GM23338 (cell line): ENCODE results near the gene PRKG2.

ENCODE experiments used
- CREB1 ChIP-seq: fragments of 250-450 bp; sonication (Bioruptor Pico); IDR thresholded peaks from 2 replicates; pipeline ENCODE4 v1.5.0; 2020; ENCODE audit warnings: low read depth, mild to moderate bottlenecking, moderate library complexity
- EZH2 ChIP-seq: fragments of 200-600 bp; sonication (generic); IDR thresholded peaks from one replicate; pipeline ENCODE4 v1.8.0; 2017; ENCODE audit warnings: antibody characterized with exemption, mild to moderate bottlenecking, low read depth; ENCODE audit not compliant: unreplicated experiment
- EZH2phosphoT487 ChIP-seq: fragments of 200-600 bp; sonication (generic); IDR thresholded peaks from one replicate; pipeline ENCODE4 v1.8.1; 2018; ENCODE audit warnings: antibody characterized with exemption; ENCODE audit not compliant: unreplicated experiment
- JUNB ChIP-seq: IDR thresholded peaks from one replicate; pipeline ENCODE4 v1.6.1; 2016; ENCODE audit warnings: antibody characterized with exemption; ENCODE audit not compliant: unreplicated experiment
- POLR2AphosphoS5 ChIP-seq: IDR thresholded peaks from 2 replicates; pipeline ENCODE4 v1.6.1; 2016; ENCODE audit warnings: antibody characterized with exemption, low read depth
- REST ChIP-seq: IDR thresholded peaks from one replicate; pipeline ENCODE4 v1.6.1; 2018; ENCODE audit warnings: antibody characterized with exemption; ENCODE audit not compliant: unreplicated experiment
- STAT1 ChIP-seq: IDR thresholded peaks from one replicate; pipeline ENCODE4 v1.6.1; 2016; ENCODE audit warnings: antibody characterized with exemption; ENCODE audit not compliant: unreplicated experiment
- TF ChIP-seq, protein P1 (sequence below), 2 experiments: fragments of 200-600 bp in 1 of 2; sonication (generic) in 1 of 2; conservative IDR thresholded peaks; 2 replicates each; pipeline versions ENCODE4 v1.5.1 to v1.6.1; 2016 to 2017; ENCODE audit warnings: antibody characterized with exemption in 2 of 2, low read depth in 2 of 2, mild to moderate bottlenecking in 2 of 2, moderate library complexity in 1 of 2

- TF ChIP-seq POLR2AphosphoS5 (no peak), EZH2 (no peak), REST (no peak), STAT1 (no peak), EZH2phosphoT487 (no peak), CREB1 (no peak), JUNB (no peak)
- TF ChIP-seq, protein P1, sequence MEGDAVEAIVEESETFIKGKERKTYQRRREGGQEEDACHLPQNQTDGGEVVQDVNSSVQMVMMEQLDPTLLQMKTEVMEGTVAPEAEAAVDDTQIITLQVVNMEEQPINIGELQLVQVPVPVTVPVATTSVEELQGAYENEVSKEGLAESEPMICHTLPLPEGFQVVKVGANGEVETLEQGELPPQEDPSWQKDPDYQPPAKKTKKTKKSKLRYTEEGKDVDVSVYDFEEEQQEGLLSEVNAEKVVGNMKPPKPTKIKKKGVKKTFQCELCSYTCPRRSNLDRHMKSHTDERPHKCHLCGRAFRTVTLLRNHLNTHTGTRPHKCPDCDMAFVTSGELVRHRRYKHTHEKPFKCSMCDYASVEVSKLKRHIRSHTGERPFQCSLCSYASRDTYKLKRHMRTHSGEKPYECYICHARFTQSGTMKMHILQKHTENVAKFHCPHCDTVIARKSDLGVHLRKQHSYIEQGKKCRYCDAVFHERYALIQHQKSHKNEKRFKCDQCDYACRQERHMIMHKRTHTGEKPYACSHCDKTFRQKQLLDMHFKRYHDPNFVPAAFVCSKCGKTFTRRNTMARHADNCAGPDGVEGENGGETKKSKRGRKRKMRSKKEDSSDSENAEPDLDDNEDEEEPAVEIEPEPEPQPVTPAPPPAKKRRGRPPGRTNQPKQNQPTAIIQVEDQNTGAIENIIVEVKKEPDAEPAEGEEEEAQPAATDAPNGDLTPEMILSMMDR (conservative IDR thresholded peaks at IDR 0.05; ENCODE audit: low read depth in 2 of 2): no peak
These were observed 131.0 kb downstream of the PRKG2 start for GRCh38 chr4:81084029-81084428.
